ENCODE measurements around the gene PID1. TPM values are rescaled to one million over a fixed set of nuclear protein-coding genes. Genes with fewer than 3 reads are reported as not detected.

PID1 gene
- total RNA-seq, 3 donors from 2014 or later = 13.5 to 60.3 (median 42.0) TPM

DNA sequence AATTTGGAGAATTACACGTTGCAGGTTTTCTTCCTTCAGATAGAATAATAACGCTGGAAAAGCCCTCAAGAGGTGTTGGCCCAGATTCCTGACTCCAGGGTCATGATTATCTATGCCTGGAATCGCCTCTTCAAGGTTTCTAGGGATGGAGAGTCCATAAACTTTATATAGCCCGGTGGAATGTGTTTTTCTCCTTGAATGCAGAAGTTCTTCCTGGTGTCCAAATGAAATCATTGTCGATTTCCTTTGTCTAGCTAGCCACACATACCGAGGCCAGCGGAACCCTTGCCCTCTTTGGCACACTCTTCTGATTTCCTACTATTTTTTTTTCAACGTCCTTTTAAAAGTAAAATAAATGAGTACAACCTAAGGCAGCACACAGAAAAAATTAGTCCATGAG is 117.8 kb downstream of the PID1 start:
- Histone ChIP-seq H3K36me3 (no peaks in the 10 kb centered on the region), H3K27ac (no peak overlapping the region), H3K9me3 (no peaks in the 10 kb centered on the region), H3K27me3 (no peaks in the 10 kb centered on the region), H3K4me3 (no peak overlapping the region), H3K4me1 (no peaks in the 10 kb centered on the region)
- intact Hi-C loops (cut with DNase I; ENCODE audit: low total_unique reads) = no loop called here
- TF ChIP-seq POLR2AphosphoS5 (IDR thresholded peaks at IDR 0.05) = no peak
- no peak for TF ChIP-seq POLR2A (IDR thresholded peaks at IDR 0.05)
- TF ChIP-seq, protein P1, sequence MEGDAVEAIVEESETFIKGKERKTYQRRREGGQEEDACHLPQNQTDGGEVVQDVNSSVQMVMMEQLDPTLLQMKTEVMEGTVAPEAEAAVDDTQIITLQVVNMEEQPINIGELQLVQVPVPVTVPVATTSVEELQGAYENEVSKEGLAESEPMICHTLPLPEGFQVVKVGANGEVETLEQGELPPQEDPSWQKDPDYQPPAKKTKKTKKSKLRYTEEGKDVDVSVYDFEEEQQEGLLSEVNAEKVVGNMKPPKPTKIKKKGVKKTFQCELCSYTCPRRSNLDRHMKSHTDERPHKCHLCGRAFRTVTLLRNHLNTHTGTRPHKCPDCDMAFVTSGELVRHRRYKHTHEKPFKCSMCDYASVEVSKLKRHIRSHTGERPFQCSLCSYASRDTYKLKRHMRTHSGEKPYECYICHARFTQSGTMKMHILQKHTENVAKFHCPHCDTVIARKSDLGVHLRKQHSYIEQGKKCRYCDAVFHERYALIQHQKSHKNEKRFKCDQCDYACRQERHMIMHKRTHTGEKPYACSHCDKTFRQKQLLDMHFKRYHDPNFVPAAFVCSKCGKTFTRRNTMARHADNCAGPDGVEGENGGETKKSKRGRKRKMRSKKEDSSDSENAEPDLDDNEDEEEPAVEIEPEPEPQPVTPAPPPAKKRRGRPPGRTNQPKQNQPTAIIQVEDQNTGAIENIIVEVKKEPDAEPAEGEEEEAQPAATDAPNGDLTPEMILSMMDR (IDR thresholded peaks at IDR 0.05) = no peak
- no peak for DNase-seq (ENCODE audit: low spot score in 2 of 2)

DNA sequence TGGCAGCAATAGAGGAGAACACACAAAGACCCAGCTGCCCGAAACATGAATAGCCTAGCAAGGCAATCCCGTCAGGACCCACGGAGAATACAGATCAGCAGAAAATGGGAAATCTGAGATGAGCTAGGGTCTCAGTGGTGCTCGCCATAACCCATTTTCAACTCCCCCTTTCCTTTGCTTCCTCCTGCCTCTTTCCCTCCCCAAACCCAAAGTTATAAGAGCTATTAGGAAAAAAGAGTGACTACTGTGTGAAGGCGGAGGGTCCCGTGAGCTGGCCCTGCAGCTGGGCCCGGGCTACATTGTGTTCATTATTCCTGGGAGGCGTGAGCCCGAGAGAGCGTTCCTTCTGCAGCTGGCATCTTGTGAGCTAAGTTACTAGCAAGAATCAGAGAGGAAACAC is 118.4 kb downstream of the PID1 start:
- no peaks in the 10 kb centered on the region for H3K27me3 ChIP-seq
- H3K36me3 ChIP-seq = no peaks in the 10 kb centered on the region
- intact Hi-C loops (cut with DNase I; ENCODE audit: low total_unique reads) = no loop called here
- H3K27ac ChIP-seq = no peak overlapping the region
- H3K4me1 ChIP-seq = no peaks in the 10 kb centered on the region
- TF ChIP-seq, protein P1 (IDR thresholded peaks at IDR 0.05) = no peak
- TF ChIP-seq POLR2A (IDR thresholded peaks at IDR 0.05) (no peak), POLR2AphosphoS5 (IDR thresholded peaks at IDR 0.05) (no peak)
- DNase-seq (ENCODE audit: low spot score in 2 of 2) = no peak
- H3K9me3 ChIP-seq = no peaks in the 10 kb centered on the region
- no peak overlapping the region for H3K4me3 ChIP-seq

GRCh38 chr2:229150317-229150716 is 120.8 kb downstream of the PID1 start:
- no peaks in the 10 kb centered on the region for H3K4me1 ChIP-seq
- H3K36me3 ChIP-seq = no peaks in the 10 kb centered on the region
- intact Hi-C loops (cut with DNase I; ENCODE audit: low total_unique reads) = no loop called here
- no peak overlapping the region for H3K27ac ChIP-seq
- H3K4me3 ChIP-seq = no peak overlapping the region
- TF ChIP-seq, protein P1 (IDR thresholded peaks at IDR 0.05) = no peak
- TF ChIP-seq POLR2A (IDR thresholded peaks at IDR 0.05) = no peak
- no peak for TF ChIP-seq POLR2AphosphoS5 (IDR thresholded peaks at IDR 0.05)
- H3K9me3 ChIP-seq = peaks cover 6 to 12% of the 10 kb centered on the region in 2 donors
- no peak for DNase-seq (ENCODE audit: low spot score in 2 of 2)
- no peaks in the 10 kb centered on the region for H3K27me3 ChIP-seq

DNA sequence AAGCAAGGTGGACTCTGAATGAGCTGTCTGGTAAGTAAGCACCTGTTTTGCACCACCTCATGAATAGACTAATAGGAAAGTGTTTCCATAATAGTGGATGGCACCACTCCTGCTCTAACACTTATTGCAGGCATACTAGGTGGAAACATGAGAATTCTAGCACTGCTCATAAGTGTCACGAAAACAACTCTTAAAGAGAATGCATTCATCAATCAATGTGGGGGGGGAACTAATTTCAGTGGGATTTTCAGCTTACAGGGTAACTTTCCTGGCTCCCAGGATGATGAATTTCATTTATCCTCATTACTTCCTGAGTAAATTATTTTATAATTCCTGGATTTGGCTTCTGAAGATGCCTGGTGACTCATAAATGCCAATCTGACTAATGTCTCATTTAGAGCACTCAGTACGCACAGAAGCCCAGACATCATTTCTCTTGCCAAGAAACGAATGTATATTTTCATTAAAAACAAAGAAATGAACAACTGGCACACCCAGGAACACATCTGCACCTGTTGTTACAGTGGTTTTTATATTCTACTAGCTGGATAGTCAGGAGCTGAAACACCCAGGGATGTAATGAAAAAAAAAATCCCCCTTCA is 129.6 kb downstream of the PID1 start:
- Histone ChIP-seq H3K27me3 (no peaks in the 10 kb centered on the region), H3K27ac (no peak overlapping the region), H3K36me3 (no peaks in the 10 kb centered on the region), H3K4me1 (no peaks in the 10 kb centered on the region), H3K9me3 (peaks cover 1 to 8% of the 10 kb centered on the region in 2 donors), H3K4me3 (no peak overlapping the region)
- no peak for DNase-seq (ENCODE audit: low spot score in 2 of 2)
- intact Hi-C loops (cut with DNase I; ENCODE audit: low total_unique reads) = no loop called here
- TF ChIP-seq POLR2A (IDR thresholded peaks at IDR 0.05) (no peak), POLR2AphosphoS5 (IDR thresholded peaks at IDR 0.05) (no peak)
- TF ChIP-seq, protein P1 (IDR thresholded peaks at IDR 0.05) = no peak

DNA sequence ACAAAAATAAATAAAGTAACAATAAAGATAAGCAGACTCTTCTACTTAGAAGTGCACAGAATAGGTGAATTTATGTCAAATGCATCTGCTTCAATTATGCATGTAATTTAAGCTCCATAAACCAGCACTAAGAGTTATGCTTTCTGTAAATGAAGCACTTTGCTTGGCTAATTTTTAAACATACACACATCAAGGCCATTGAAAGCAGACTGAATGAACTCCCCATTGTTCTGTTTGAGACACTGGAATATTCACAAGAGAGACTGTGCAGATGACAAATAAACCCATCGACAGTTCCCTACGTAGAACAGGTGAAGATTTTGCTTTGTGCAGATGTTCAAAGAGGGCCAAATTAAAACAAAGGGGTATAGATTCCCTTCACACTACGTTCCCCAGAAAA is 133.4 kb downstream of the PID1 start:
- intact Hi-C loops (cut with DNase I; ENCODE audit: low total_unique reads) = no loop called here
- no peak for TF ChIP-seq POLR2A (IDR thresholded peaks at IDR 0.05)
- TF ChIP-seq, protein P1 (IDR thresholded peaks at IDR 0.05) = no peak
- no peak for TF ChIP-seq POLR2AphosphoS5 (IDR thresholded peaks at IDR 0.05)
- DNase-seq (ENCODE audit: low spot score in 2 of 2) = no peak
- Histone ChIP-seq H3K4me3 (no peak overlapping the region), H3K4me1 (no peaks in the 10 kb centered on the region), H3K27ac (no peak overlapping the region), H3K36me3 (no peaks in the 10 kb centered on the region), H3K27me3 (no peaks in the 10 kb centered on the region), H3K9me3 (no peaks in the 10 kb centered on the region)
